ENCODE data around the gene ERVW-1.

GRCh38 chr7:92466682-92467081, 11.1 kb downstream of the ERVW-1 start:
- TF ChIP-seq CTCF (IDR thresholded peaks at IDR 0.05; ENCODE audit: insufficient read depth, low read length) (no peak), REST (IDR thresholded peaks at IDR 0.05; ENCODE audit: insufficient replicate concordance, low read depth) (no peak), POLR2AphosphoS5 (IDR thresholded peaks at IDR 0.05; ENCODE audit: low read depth) (no peak), GABPA (IDR thresholded peaks at IDR 0.05; ENCODE audit: low read depth) (no peak)

All from HL-60 (cell line).